ENCODE measurements around the gene IL12A. TPM values are rescaled to one million over a fixed set of nuclear protein-coding genes. Genes with fewer than 3 reads are reported as not detected.
A peak's percentile ranks its signal among the peaks of the same experiment; 100 is the strongest.

The IL12A gene
- total and polyA plus RNA-seq, 8 donors = 0.61 to 3.9 (median 2.3) TPM

DNA sequence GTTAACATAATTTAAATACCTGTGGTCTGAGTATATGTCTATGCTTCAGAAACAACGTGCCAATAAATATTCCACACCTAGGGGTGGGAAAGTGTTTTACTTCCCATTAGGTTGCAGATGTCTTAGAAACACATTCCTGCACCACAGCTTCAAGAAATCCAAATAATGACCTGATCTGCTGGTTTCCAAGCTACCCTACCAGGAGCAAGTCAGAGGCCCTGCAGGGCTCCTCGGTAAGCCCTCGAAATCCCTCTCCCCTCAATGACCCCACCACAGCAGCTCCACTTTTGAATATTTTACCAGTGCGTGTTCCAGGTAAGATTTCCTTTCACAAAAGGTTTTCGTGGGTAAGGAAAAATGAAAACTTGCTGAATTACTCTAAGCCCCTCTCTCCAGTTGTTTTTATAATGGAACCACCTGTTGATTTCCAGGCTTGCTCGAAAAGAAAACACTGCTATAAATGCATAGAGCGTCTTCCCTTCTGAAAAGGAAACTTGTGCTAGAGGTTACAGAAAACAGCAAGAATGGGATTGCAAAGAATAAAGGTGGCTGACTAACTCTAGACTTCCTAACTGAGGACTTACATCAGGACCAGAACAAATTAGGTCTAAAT, 12.6 kb downstream of the IL12A start:
- TF ChIP-seq, protein P1, sequence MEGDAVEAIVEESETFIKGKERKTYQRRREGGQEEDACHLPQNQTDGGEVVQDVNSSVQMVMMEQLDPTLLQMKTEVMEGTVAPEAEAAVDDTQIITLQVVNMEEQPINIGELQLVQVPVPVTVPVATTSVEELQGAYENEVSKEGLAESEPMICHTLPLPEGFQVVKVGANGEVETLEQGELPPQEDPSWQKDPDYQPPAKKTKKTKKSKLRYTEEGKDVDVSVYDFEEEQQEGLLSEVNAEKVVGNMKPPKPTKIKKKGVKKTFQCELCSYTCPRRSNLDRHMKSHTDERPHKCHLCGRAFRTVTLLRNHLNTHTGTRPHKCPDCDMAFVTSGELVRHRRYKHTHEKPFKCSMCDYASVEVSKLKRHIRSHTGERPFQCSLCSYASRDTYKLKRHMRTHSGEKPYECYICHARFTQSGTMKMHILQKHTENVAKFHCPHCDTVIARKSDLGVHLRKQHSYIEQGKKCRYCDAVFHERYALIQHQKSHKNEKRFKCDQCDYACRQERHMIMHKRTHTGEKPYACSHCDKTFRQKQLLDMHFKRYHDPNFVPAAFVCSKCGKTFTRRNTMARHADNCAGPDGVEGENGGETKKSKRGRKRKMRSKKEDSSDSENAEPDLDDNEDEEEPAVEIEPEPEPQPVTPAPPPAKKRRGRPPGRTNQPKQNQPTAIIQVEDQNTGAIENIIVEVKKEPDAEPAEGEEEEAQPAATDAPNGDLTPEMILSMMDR (IDR thresholded peaks at IDR 0.05) = no peak
- H3K36me3 ChIP-seq = no peaks in the 10 kb centered on the region
- DNase-seq (no peak), ATAC-seq (no peak)
- no peaks in the 10 kb centered on the region for H3K27me3 ChIP-seq
- no peak overlapping the region for H3K27ac ChIP-seq
- H3K9me3 ChIP-seq = no peaks in the 10 kb centered on the region
- no peak overlapping the region for H3K4me3 ChIP-seq
- intact Hi-C loops (cut with DNase I) = no loop called here
- H3K4me1 ChIP-seq = peaks cover 0 to under 1% of the 10 kb centered on the region in 2 donors

GRCh38 chr3:160001850-160002623, 13.4 kb downstream of the IL12A start:
- Histone ChIP-seq H3K4me1 (peaks cover 0 to 5% of the 10 kb centered on the region in 2 donors), H3K27me3 (no peaks in the 10 kb centered on the region), H3K36me3 (no peaks in the 10 kb centered on the region), H3K27ac (no peak overlapping the region), H3K9me3 (no peaks in the 10 kb centered on the region), H3K4me3 (no peak overlapping the region)
- intact Hi-C loops (cut with DNase I) = no loop called here
- ATAC-seq (no peak), DNase-seq (no peak)
- TF ChIP-seq, protein P1 (IDR thresholded peaks at IDR 0.05) = no peak

- peak; percentile 92 for ATAC-seq
- H3K4me1 ChIP-seq = peaks cover 0 to 5% of the 10 kb centered on the region in 2 donors
- TF ChIP-seq, protein P1 (IDR thresholded peaks at IDR 0.05) = peak; percentile 44 to 52
- DNase-seq = peak in 3 of 4 donors; percentile 18 to 81 (median 54)
- intact Hi-C loops (cut with DNase I) = no loop called here
- H3K9me3 ChIP-seq = no peaks in the 10 kb centered on the region
- H3K4me3 ChIP-seq = no peak overlapping the region
- no peak overlapping the region for H3K27ac ChIP-seq
- no peaks in the 10 kb centered on the region for H3K27me3 ChIP-seq
- H3K36me3 ChIP-seq = no peaks in the 10 kb centered on the region
These were observed 15.0 kb downstream of the IL12A start for GRCh38 chr3:160003520-160004128.

- intact Hi-C loops (cut with DNase I) = loop anchor here in 1 of 2 donors (5.0 kb wide), 1 partner anchor 123 kb away; no protein-coding TSS in a partner anchor
- TF ChIP-seq, protein P1 (IDR thresholded peaks at IDR 0.05) = no peak
- no peak for ATAC-seq
These were observed 16.4 kb downstream of the IL12A start for GRCh38 chr3:160005004-160005403.

More at GRCh38 chr3:160005004-160005403, 16.4 kb downstream of the IL12A start:
- DNase-seq = no peak
- Histone ChIP-seq H3K27ac (no peak overlapping the region), H3K27me3 (no peaks in the 10 kb centered on the region), H3K9me3 (no peaks in the 10 kb centered on the region), H3K4me3 (no peak overlapping the region), H3K4me1 (peaks cover 0 to 5% of the 10 kb centered on the region in 2 donors), H3K36me3 (no peaks in the 10 kb centered on the region)

Measured in left lung (tissue), 10 donors.